Stimulated activated CD4-positive, alpha-beta T cell treated with anti-CD3 and anti-CD28 coated beads, TNF-alpha, amount 100 ng/mL, for 24 hours (primary cell): ENCODE data around the gene GOLGA6A.
"Not testable (repeated sequence)": the region's sequence is repeated elsewhere in the genome, so short reads cannot be mapped to it uniquely, and the experiment has no call there.

Experiments used
- DNase-seq, 3 experiments: peaks; one replicate each; pipeline ENCODE4 v3.0.0-alpha.2; 2020; ENCODE audit warnings: low read depth in 3 of 3

The GOLGA6A gene

DNA sequence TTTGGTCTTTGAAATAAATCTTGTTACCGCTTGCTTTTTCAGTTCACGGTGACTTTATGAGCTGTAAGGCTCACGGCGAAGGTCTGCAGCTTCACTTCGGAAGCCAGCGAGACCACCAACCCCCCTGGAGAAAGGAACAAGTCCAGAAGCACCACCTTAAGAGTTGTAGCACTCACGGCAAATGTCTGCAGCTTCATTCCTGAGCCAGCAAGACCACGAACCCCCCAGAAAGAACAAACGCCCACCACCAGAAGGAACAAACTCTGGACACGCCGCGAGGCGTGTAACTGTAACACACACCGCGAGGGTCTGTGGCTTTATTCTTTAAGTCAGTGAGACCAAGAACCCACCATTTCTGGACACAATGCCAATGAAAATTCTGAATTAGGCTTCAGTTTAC, 28.8 kb downstream of the GOLGA6A start:
- no peak for DNase-seq

DNA sequence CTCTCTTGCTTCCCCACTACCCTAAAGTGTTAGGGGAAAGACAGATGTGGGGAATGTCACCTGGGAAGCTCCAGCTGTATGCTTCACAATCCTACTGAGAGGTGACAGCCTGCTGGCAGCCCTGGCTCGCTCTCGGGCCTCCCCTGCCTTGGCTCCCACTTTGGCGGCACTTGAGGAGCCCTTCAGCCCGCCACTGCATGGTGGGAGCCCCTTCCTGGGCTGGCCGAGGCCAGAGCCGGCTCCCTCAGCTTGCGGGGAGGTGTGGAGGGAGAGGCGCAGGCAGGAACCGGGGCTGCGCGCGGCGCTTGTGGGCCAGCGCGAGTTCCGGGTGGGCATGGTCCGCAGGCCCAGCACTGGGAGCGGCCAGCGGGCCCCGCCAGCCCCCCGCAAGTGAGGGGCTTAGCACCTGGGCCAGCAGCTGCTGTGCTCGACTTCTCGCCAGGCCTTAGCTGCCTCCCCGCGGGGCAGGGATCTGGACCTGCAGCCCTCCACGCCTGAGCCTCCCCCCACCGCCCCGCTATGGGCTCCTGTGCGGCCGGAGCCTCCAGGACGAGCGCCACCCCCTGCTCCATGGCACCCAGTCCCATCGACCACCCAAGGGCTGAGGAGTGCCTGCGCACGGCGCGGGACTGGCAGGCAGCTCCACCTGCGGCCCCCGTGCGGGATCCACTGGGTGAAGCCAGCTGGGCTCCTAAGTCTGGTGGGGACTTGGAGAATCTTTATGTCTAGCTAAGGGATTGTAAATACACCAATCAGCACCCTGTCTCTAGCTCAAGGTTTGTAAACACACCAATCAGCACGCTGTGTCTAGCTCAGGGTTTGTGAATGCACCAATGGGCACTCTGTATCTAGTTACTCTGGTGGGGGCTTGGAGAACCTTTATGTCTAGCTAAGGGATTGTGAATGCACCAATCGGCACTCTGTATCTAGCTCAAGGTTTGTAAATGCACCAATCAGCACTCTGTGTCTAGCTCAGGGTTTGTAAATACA, 29.8 kb downstream of the GOLGA6A start:
- DNase-seq, result not testable (repeated sequence)

GRCh38 chr15:74050556-74051234, 31.7 kb downstream of the GOLGA6A start:
- DNase-seq, result no peak

- no peak for DNase-seq
These were observed 32.2 kb downstream of the GOLGA6A start for GRCh38 chr15:74050127-74050526.

DNA sequence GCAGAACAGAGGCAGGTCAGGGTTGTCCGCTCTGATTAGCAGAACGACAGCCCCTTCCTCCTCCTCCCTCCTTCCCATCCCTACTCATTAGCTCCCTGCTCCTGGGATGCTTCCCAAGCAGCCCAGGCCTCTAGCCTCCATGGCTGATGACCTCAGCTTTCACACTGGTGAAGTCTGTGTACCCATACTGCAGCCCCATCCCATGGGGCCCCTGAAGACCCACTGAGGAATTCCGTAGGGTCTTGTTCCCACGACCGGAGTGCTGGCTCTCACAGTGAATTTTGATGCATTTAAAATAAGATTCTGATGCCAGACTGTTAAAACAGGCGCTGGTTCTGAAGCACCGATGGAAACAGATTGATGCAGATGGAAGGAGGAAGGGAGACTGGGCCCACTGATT, 36.1 kb downstream of the GOLGA6A start:
- no peak for DNase-seq

DNA sequence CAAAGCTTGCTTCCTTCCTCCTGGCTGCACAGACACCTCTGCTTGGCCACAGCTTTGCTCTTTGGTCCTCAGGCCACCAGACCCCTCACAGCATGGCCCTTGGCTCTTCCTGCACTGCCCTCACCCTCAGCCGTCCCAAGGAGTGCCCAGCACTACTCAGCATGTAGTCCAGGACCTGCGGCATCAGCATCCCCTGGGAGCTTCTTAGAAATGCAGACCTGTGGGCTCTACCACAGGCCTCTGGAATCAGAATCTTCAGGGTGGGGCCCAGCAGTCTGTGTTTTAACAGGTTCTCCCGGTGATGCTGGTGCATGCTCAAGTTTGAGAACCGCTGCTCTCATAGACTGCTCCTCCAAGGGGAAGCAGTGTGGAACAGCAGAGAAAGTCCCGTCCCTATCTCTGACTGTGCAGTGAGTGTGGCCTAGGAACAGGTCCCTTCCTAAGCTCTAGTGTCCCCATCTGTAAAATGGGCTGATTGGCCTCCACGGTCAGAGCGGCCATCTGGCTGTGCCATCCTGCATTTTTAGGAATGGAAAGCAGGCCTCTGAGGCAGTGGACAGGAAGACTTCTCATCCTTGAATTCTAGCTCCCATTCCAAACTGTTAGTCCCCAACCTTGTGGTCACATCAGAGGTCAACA, 36.6 kb downstream of the GOLGA6A start:
- DNase-seq, result no peak

- DNase-seq, result no peak
These were observed 37.2 kb downstream of the GOLGA6A start for GRCh38 chr15:74045184-74045583.

DNA sequence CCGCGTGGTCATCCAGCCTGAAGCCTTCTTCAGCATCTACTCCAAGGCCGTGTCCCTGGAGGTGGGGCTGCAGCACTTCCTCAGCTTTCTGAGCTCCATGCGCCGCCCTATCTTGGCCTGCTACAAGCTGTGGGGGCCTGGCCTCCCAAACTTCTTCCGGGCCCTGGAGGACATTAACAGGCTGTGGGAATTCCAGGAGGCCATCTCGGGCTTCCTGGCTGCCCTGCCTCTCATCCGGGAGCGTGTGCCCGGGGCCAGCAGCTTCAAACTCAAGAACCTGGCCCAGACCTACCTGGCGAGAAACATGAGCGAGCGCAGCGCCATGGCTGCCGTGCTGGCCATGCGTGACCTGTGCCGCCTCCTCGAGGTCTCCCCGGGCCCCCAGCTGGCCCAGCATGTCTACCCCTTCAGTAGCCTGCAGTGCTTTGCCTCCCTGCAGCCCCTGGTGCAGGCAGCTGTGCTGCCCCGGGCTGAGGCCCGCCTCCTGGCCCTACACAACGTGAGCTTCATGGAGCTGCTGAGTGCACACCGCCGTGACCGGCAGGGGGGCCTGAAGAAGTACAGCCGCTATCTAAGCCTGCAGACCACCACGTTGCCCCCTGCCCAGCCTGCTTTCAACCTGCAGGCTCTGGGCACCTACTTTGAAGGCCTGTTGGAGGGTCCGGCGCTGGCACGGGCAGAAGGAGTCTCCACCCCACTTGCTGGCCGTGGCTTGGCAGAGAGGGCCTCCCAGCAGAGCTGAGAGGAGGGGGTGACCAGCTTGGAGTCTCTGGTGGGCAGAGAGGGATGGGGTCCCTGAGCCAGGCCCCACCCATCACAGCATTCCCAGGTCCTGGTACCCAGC, 37.9 kb downstream of the GOLGA6A start:
- no peak for DNase-seq

DNA sequence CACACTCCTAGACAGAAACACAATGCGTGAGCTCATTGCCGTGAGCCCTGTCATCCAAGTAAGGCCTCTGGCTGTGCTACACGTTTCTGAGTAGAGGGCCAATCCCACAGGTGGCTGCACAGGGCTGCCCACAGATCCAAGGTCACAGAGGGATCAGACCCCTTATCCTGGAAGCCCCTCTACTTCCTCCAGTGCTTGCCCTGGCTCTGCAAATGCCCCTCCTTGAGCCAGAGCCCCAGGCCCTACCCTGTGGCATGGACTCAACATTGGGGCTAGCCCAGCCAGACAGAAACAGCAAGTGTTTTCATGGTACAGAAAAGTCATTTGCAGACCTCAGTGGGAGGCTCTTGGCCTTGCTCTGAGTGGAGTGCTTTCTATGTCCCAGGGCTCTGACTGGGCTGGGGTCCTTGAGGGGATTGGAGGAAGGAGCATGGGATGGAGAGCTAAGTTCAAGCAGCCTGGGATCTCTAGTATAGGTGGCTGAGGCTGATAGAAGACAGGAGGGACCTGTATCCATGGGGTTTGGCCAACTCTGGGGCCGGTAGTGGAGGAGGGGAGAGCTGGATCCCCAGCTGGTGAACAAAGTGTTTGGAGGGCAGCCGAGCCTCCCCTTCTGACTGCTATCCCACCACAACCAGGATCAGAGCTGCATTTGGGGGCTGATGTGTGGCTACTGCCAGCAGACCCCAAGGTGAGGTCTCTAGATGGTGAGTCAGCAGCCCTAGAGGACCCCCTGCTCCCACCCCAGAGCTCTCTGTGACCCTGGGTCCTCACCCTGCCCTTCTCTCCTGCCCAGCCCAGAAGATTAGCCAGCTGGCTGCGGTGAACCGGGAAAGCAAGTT, 38.7 kb downstream of the GOLGA6A start:
- DNase-seq, result no peak

DNA sequence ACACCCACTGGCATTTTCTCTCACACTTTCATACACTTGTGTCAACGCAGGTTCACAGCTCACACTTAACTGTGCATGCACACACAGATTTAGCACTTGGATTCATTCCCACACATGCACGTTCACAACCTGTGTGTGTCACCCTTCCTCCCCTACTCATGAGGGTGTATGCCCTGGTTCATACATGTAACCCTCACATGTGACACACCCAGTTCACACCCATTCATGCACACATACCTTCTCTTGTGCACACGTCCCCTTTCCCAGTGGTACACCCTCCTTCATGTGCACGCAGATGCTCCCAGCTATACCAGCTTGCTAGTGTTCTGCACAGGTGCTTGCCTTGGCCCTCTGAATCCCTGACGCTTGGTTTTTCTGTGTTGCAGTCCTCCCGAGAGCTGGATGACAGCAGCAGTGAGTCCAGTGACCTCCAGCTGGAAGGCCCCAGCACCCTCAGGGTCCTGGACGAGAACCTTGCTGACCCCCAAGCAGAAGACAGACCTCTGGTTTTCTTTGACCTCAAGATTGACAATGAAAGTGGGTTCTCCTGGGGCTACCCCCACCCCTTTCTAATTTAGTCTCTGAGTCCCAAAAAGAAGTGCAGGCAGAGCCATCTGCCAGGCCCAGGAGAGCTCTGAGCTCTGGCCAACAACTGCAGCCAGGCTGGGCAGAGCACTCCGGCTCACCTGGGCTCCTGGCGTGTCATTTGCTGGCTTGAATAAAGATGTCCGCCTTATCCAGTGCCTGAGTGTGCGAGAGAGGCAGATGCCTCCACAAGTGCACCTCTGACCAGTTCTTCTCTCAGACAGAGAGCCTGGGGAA, 39.5 kb downstream of the GOLGA6A start:
- DNase-seq, result no peak

GRCh38 chr15:74041777-74042435, 40.4 kb downstream of the GOLGA6A start:
- DNase-seq, result no peak

GRCh38 chr15:74041311-74041756, 41.0 kb downstream of the GOLGA6A start:
- no peak for DNase-seq

- no peak for DNase-seq
These were observed 42.1 kb downstream of the GOLGA6A start for GRCh38 chr15:74040109-74040850.

GRCh38 chr15:74039656-74040010, 42.7 kb downstream of the GOLGA6A start:
- no peak for DNase-seq

GRCh38 chr15:74038707-74039655, 43.4 kb downstream of the GOLGA6A start:
- DNase-seq, result no peak

DNA sequence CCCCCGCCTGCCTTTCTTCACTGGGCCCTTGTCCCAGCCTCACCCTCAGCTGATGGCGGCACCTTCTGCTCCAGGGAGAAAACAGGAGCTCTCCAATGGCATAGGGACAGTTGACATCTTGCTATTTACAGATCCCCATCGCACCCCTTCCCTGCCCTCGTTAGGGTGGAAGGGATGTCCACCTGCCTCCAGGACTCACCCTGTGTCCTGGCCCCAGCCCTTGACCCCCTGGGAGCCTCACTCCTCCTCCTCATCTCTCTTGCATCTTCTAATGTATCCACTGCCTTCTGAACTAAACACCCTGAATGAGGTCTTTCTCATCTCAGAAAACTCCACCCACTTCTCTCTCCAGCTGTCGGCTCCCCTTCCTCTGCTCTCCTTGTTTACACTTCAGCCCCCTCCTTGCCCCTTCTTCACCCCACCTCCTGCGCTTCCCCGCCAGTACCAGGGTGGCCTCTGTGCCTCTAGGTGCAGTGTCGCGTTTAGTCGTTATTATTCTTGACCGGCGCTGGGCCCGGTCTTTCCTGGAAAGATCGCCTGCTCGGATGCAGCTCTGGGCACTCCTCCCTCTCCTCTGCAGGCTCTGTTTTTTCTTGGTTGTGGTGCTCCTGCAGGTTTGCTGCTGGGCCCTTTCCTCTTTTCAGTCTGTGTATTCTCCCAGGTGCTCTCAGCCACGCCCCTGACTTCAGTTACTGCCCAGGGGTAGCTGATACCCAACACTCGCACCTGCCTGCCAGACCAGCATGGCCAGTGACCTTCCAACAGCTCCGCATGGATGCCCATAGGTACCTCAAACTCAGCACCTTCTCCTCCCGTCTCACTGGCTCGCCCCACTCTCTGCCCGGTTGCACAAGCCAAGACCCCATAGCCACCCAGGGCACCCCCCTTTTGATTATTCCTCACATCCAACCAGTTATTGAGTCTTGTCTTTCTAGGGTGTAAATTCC, 44.9 kb downstream of the GOLGA6A start:
- DNase-seq, result no peak
